ENCODE measurements around the gene DMRTB1. TPM values are rescaled to one million over a fixed set of nuclear protein-coding genes. Genes with fewer than 3 reads are reported as not detected.

DMRTB1 gene
- total RNA-seq, 1 donor from 2014 or later: not detected

DNA sequence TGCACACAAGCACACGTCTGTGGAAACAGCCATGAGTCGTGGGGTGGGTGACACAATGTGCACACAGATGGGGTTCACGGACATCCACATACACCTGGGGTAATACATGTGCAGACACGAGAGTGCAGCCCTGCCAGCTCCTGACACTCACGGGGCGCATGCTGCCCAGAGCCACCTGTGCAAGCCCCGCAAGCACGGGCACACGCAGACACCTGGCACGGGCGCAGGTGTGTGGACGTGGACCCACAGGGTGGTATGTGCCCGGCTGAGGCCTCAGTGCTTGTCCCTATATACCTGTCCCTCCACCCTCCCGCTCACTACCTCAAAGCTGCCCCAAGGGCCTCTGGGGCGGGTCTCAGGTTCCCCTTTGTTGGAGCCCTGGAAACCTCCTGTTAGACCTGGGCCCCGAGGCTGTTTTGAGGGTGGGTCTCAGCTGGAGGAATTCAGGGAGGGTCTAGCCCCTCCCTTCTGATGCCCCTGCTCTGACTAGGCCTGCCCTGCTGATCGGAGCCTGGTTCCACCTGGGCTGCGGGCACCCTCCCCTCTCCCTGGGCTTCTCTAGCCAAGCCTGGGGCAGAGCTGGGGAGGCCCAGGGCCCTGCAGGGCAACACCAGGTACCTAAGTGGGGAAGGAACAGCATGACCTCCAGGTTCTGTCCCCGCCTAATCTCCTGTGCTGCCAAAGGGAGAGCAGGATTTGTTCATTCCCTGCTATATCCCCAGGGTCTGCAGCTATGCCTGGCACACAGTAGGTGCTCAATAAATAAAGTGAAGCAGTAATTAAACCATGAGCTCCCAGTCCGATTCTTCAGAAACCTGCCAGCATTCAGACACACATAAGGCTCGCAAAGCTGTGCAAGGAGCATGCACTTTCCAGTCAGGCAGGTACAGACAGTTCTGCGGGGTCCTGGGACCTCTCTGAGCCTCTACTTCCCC is 49.1 kb downstream of the DMRTB1 start:
- no peaks in the 10 kb centered on the region for H3K4me1 Mint-ChIP-seq (ENCODE audit: unreplicated experiment)
- TF ChIP-seq, protein P1, sequence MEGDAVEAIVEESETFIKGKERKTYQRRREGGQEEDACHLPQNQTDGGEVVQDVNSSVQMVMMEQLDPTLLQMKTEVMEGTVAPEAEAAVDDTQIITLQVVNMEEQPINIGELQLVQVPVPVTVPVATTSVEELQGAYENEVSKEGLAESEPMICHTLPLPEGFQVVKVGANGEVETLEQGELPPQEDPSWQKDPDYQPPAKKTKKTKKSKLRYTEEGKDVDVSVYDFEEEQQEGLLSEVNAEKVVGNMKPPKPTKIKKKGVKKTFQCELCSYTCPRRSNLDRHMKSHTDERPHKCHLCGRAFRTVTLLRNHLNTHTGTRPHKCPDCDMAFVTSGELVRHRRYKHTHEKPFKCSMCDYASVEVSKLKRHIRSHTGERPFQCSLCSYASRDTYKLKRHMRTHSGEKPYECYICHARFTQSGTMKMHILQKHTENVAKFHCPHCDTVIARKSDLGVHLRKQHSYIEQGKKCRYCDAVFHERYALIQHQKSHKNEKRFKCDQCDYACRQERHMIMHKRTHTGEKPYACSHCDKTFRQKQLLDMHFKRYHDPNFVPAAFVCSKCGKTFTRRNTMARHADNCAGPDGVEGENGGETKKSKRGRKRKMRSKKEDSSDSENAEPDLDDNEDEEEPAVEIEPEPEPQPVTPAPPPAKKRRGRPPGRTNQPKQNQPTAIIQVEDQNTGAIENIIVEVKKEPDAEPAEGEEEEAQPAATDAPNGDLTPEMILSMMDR (IDR thresholded peaks at IDR 0.05; ENCODE audit: unreplicated experiment): no peak
- no peak overlapping the region for H3K27ac Mint-ChIP-seq (ENCODE audit: unreplicated experiment)
- DNase-seq (ENCODE audit: low spot score): no peak
- H3K9me3 Mint-ChIP-seq (ENCODE audit: unreplicated experiment): no peaks in the 10 kb centered on the region
- no peak overlapping the region for H3K4me3 Mint-ChIP-seq (ENCODE audit: unreplicated experiment)
- H3K36me3 Mint-ChIP-seq (ENCODE audit: low read depth, unreplicated experiment): no peaks in the 10 kb centered on the region
- peaks cover 7% of the 10 kb centered on the region for H3K27me3 Mint-ChIP-seq (ENCODE audit: unreplicated experiment)

DNA sequence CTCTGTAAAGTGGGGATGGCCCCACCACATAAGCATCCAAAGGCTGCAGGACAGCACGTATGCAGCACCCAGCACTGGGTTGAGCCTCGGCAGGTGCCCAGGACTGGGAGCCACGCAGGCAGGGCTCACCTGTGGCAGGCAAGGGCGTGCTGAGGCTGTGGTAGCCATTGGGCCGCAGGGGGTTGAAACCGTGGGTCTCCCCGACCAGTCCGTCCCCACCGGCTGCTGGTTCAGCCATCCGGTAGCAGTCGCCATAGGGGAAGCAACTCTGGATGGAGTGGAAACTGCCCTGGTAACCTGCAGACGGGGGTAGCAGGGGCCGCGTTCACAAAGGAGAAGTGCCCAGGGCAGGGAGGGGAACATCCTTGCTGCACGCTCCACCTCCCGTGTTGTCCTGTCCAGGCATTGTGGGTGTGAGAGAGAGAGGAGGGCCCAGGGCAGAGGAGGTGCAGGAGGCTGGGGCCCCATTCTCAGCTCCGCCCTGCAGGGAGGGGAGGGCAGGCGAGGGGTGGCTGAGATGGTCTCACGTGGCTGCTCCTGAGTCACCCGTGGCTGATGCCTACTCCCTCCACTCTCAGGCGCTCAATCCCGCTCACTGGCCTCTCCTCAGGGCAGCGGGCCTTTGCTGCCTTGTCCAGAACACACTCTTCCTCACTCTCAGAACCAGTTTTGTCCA is 49.9 kb downstream of the DMRTB1 start:
- Mint-ChIP-seq H3K27ac (ENCODE audit: unreplicated experiment) (no peak overlapping the region), H3K4me1 (ENCODE audit: unreplicated experiment) (no peaks in the 10 kb centered on the region), H3K4me3 (ENCODE audit: unreplicated experiment) (no peak overlapping the region), H3K27me3 (ENCODE audit: unreplicated experiment) (peaks cover 4% of the 10 kb centered on the region), H3K36me3 (ENCODE audit: low read depth, unreplicated experiment) (no peaks in the 10 kb centered on the region), H3K9me3 (ENCODE audit: unreplicated experiment) (no peaks in the 10 kb centered on the region)
- TF ChIP-seq, protein P1 (IDR thresholded peaks at IDR 0.05; ENCODE audit: unreplicated experiment): no peak
- no peak for DNase-seq (ENCODE audit: low spot score)

DNA sequence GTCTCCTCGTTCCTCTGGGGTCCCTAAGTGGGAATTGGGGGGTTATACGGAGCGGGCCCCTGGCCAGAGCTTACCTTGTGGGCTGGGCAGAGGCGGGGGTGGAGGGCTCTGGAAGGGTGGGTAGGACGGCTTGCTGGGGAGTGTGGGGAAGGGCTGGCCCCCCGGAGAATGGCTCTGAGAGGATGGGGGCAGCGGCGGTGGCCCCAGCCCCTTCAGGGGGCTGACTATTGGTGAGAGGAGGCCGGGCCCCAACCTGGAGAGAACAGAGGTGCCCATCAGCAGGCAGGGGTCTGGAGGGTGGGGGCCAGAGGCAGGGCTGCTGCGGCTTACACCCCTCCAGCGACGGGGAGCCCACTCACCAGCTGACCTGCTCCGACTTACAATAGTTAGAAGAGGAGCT is 50.6 kb downstream of the DMRTB1 start:
- no peaks in the 10 kb centered on the region for H3K9me3 Mint-ChIP-seq (ENCODE audit: unreplicated experiment)
- TF ChIP-seq, protein P1 (IDR thresholded peaks at IDR 0.05; ENCODE audit: unreplicated experiment): no peak
- no peaks in the 10 kb centered on the region for H3K36me3 Mint-ChIP-seq (ENCODE audit: low read depth, unreplicated experiment)
- no peak overlapping the region for H3K4me3 Mint-ChIP-seq (ENCODE audit: unreplicated experiment)
- H3K4me1 Mint-ChIP-seq (ENCODE audit: unreplicated experiment): no peaks in the 10 kb centered on the region
- no peak for DNase-seq (ENCODE audit: low spot score)
- no peak overlapping the region for H3K27ac Mint-ChIP-seq (ENCODE audit: unreplicated experiment)
- peaks cover 4% of the 10 kb centered on the region for H3K27me3 Mint-ChIP-seq (ENCODE audit: unreplicated experiment)

DNA sequence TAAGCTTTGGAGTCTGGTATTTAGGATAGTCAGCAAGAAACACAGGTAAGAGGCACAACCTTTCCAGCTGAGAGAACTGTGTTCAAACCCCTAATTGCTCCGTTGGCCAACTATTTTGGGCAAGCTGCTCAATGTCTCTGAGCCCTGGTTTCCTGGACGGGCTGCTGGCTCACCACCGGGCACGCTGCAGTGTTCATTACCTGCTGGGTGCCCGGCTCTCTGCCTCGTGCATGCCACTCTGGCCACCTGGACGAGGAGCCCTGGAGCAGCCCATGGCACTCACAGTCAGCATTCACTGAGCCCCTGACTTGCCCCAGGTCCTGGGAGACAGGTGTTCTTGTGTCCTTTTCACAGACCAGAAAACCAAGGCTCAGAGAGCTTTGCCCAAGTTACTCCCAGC is 51.0 kb downstream of the DMRTB1 start:
- no peak overlapping the region for H3K27ac Mint-ChIP-seq (ENCODE audit: unreplicated experiment)
- no peak for DNase-seq (ENCODE audit: low spot score)
- no peaks in the 10 kb centered on the region for H3K36me3 Mint-ChIP-seq (ENCODE audit: low read depth, unreplicated experiment)
- no peak overlapping the region for H3K4me3 Mint-ChIP-seq (ENCODE audit: unreplicated experiment)
- no peaks in the 10 kb centered on the region for H3K4me1 Mint-ChIP-seq (ENCODE audit: unreplicated experiment)
- TF ChIP-seq, protein P1 (IDR thresholded peaks at IDR 0.05; ENCODE audit: unreplicated experiment): no peak
- H3K27me3 Mint-ChIP-seq (ENCODE audit: unreplicated experiment): peaks cover 4% of the 10 kb centered on the region
- H3K9me3 Mint-ChIP-seq (ENCODE audit: unreplicated experiment): no peaks in the 10 kb centered on the region
